ENCODE data around the gene PML. TPM values are rescaled to one million over a fixed set of nuclear protein-coding genes. Genes with fewer than 3 reads are reported as not detected.

The PML gene
- 10 to 100 TPM; 72.6 to 75.4 TPM for total RNA-seq

DNA sequence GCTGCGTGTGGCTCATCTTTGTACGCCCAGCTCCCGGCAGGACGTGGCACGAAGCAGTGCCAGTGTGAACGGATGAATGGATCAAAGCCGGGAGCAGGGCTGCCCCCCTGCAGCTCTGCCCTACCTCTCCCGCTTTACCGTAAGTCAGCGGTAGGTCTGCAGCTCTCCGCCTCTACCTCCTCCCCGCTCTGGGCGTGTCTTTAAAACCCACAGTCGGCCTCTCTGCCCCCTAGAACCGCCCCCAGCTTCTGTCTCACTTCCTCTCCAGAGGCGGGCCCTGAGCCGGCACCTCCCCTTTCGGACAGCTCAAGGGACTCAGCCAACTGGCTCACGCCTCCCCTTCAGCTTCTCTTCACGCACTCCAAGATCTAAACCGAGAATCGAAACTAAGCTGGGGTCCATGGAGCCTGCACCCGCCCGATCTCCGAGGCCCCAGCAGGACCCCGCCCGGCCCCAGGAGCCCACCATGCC is at the start of gene PML:
Gene PML, plus strand, starts transcription at position 304 of the 471 bp plus-strand sequence. Its CDS starts 97 bp downstream, at position 401.
- H3K36me3 Mint-ChIP-seq (ENCODE audit: low read depth) = peaks cover 23% of the 10 kb centered on the region
- H3K4me1 Mint-ChIP-seq = peaks cover 63% of the 10 kb centered on the region
- H3K27me3 Mint-ChIP-seq = no peaks in the 10 kb centered on the region
- peak; percentile 98 for DNase-seq
- ChIA-PET POLR2A (interaction anchor here (0.8 to 1.8 kb wide), 5 partner anchors 9 to 467 kb away, joined by 3 to 7 read pairs (median 3); partner anchors contain the start of gene UBL7), CTCF (interaction anchor here (0.8 to 6.1 kb wide), 14 partner anchors 12 to 1209 kb away, joined by 3 to 54 read pairs (median 4); no protein-coding TSS in a partner anchor)
- peak; percentile 89 for ATAC-seq
- intact Hi-C loops (cut with DNase I, micrococcal nuclease) = loop anchor here (1.0 to 10.0 kb wide), 18 partner anchors 13 to 1760 kb away; partner anchors contain the start of genes ARID3B (in 2 of the 2), ADPGK (in 1 of the 2), ARIH1 (in 1 of the 2) and C15orf39 (in 1 of the 2)
- peak within 1 kb of the TSS; percentile 98 for H3K27ac Mint-ChIP-seq
- H3K4me3 Mint-ChIP-seq = peak within 1 kb of the TSS; percentile 91
- H3K9me3 Mint-ChIP-seq (ENCODE audit: low read depth) = no peaks in the 10 kb centered on the region

DNA sequence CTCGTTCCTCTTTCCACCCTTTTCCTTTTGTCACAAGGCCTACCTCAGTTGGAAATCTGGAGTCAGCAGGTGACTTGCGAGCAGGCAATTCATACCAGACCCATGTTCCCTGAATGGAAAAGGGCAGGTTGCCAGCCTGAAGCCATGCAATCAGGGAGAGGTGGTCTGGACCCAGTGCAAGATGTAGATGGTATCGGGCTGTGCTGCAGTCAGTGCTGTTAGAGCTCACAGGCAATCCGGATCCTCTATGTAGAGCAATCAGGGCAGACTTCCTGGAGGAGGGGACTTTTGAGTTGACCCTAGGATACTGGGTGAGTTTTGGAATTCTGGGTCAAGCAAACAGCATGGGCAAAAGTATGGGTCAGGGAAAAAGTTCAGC is 49.4 kb upstream of the PML start:
- H3K27ac Mint-ChIP-seq = no peak overlapping the region
- no peaks in the 10 kb centered on the region for H3K27me3 Mint-ChIP-seq
- DNase-seq = no peak
- no peak overlapping the region for H3K4me3 Mint-ChIP-seq
- POLR2A ChIA-PET = no interaction called here
- H3K36me3 Mint-ChIP-seq (ENCODE audit: low read depth) = no peaks in the 10 kb centered on the region
- CTCF ChIA-PET = no interaction called here
- ATAC-seq = no peak
- H3K4me1 Mint-ChIP-seq = peaks cover 16% of the 10 kb centered on the region
- H3K9me3 Mint-ChIP-seq (ENCODE audit: low read depth) = no peaks in the 10 kb centered on the region
- intact Hi-C loops (cut with DNase I, micrococcal nuclease) = no loop called here

DNA sequence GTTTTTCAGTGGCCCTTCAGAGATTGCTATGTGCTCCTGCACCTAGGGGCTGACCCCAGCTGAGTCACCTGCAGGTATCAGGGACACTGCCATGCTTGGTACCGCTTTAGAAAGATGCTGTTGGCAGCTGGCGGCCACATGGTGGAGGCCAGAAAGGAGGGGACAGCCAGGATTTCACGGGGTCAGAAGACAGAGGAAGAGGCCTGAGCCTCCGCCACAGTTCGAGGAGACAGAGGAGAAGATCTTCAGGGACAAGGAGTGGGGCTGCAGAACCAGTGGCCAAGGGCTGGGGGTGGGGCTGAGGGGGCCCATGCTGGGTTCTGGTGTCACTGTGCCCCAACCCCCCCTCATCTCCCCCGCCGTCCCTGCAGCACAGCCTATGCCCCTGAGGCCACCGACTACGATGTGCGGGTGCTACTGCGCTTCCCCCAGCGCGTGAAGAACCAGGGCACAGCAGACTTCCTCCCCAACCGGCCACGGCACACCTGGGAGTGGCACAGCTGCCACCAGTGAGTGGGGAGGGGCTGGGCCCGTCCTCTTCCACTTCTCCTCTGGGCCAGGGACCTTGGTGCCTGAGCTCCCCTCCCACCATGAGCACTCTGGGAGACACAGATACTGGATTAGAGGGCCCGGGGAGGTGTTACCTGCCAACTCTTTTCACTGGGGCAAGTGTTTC is 48.3 kb upstream of the PML start:
- H3K4me3 Mint-ChIP-seq = no peak overlapping the region

DNA sequence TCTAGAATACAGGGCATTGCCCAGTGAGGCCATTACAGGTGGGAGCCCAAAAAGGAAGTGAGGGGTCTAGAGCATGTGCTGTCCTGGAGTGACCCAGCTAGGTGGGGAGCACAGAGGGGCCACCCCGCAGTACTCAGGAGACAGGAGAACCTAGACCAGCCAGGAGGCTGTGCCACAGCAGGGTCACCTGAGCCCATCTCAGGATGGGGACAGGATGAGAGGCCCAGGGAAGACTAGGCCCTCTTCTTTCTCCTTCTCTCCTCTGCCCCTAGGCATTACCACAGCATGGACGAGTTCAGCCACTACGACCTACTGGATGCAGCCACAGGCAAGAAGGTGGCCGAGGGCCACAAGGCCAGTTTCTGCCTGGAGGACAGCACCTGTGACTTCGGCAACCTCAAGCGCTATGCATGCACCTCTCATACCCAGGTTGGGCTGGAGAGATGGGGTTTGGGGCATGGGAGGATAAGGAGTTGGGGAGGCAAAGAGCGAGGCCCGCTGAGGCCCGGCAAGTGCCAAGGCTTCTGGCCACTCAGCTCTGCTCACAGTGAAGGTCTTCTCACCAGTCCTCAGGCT is 47.6 kb upstream of the PML start:
- Mint-ChIP-seq H3K4me3 (no peak overlapping the region), H3K9me3 (ENCODE audit: low read depth) (no peaks in the 10 kb centered on the region), H3K27ac (no peak overlapping the region), H3K27me3 (no peaks in the 10 kb centered on the region), H3K4me1 (peaks cover 13% of the 10 kb centered on the region), H3K36me3 (ENCODE audit: low read depth) (no peaks in the 10 kb centered on the region)
- no peak for ATAC-seq
- ChIA-PET CTCF (interaction anchor here (0.9 kb wide), 1 partner anchor 26 kb away, joined by 3 read pairs; no protein-coding TSS in a partner anchor), POLR2A (no interaction called here)
- DNase-seq = no peak
- intact Hi-C loops (cut with DNase I, micrococcal nuclease) = no loop called here

More for the DNA sequence above, 48.3 kb upstream of the PML start:
- Mint-ChIP-seq H3K27ac (no peak overlapping the region), H3K4me1 (peaks cover 17% of the 10 kb centered on the region), H3K9me3 (ENCODE audit: low read depth) (no peaks in the 10 kb centered on the region), H3K36me3 (ENCODE audit: low read depth) (no peaks in the 10 kb centered on the region), H3K27me3 (no peaks in the 10 kb centered on the region)
- ChIA-PET CTCF (interaction anchor here (0.9 kb wide), 1 partner anchor 26 kb away, joined by 3 read pairs; no protein-coding TSS in a partner anchor), POLR2A (no interaction called here)
- ATAC-seq (no peak), DNase-seq (no peak)
- intact Hi-C loops (cut with DNase I, micrococcal nuclease) = no loop called here

GRCh38 chr15:73947651-73948050 is 46.9 kb upstream of the PML start:
- DNase-seq (no peak), ATAC-seq (no peak)
- H3K36me3 Mint-ChIP-seq (ENCODE audit: low read depth) = no peaks in the 10 kb centered on the region
- H3K4me3 Mint-ChIP-seq = no peak overlapping the region
- H3K27me3 Mint-ChIP-seq = no peaks in the 10 kb centered on the region
- H3K4me1 Mint-ChIP-seq = peaks cover 6% of the 10 kb centered on the region
- H3K9me3 Mint-ChIP-seq (ENCODE audit: low read depth) = no peaks in the 10 kb centered on the region
- H3K27ac Mint-ChIP-seq = no peak overlapping the region
- ChIA-PET POLR2A (no interaction called here), CTCF (interaction anchor here (1.8 kb wide), 1 partner anchor 17 kb away, joined by 8 read pairs; no protein-coding TSS in a partner anchor)
- intact Hi-C loops (cut with DNase I, micrococcal nuclease) = no loop called here

- no peaks in the 10 kb centered on the region for H3K27me3 Mint-ChIP-seq
- no peaks in the 10 kb centered on the region for H3K36me3 Mint-ChIP-seq (ENCODE audit: low read depth)
- POLR2A ChIA-PET = interaction anchor here (0.6 kb wide), 1 partner anchor 65 kb away, joined by 3 read pairs; no protein-coding TSS in a partner anchor
- peaks cover 5% of the 10 kb centered on the region for H3K4me1 Mint-ChIP-seq
- intact Hi-C loops (cut with DNase I, micrococcal nuclease) = no loop called here
- H3K27ac Mint-ChIP-seq = no peak overlapping the region
- CTCF ChIA-PET = interaction anchor here (0.5 to 2.2 kb wide), 6 partner anchors 12 to 663 kb away, joined by 3 to 12 read pairs (median 6); no protein-coding TSS in a partner anchor
- H3K4me3 Mint-ChIP-seq = no peak overlapping the region
- DNase-seq = no peak
- H3K9me3 Mint-ChIP-seq (ENCODE audit: low read depth) = no peaks in the 10 kb centered on the region
- ATAC-seq = no peak
Observed at GRCh38 chr15:73948396-73948795, 46.1 kb upstream of the PML start.

DNA sequence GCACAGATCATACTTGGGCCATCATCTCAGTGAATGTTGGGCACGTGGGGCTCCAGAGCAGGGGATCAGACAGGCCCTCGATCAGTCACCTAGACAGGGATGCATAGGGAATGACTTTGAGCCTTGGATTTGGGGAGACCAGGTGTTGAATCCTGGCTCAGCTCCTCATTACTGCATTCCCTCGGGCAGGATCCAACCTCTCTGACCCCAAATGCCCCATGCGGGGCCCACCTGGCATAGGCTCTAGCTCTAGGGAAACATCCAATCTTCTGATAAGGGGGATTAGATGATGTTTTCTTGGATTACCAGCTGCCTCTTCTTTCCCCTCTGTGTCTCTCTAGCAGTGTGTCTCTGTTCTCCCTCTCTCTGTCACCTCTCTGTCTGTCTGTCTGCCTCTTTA is 45.5 kb upstream of the PML start:
- ChIA-PET CTCF (interaction anchor here (0.5 to 2.2 kb wide), 7 partner anchors 13 to 663 kb away, joined by 3 to 12 read pairs (median 4); no protein-coding TSS in a partner anchor), POLR2A (interaction anchor here (0.6 kb wide), 1 partner anchor 65 kb away, joined by 3 read pairs; no protein-coding TSS in a partner anchor)
- no peaks in the 10 kb centered on the region for H3K9me3 Mint-ChIP-seq (ENCODE audit: low read depth)
- H3K4me3 Mint-ChIP-seq = no peak overlapping the region
- intact Hi-C loops (cut with DNase I, micrococcal nuclease) = no loop called here
- H3K27ac Mint-ChIP-seq = no peak overlapping the region
- ATAC-seq (no peak), DNase-seq (no peak)
- no peaks in the 10 kb centered on the region for H3K36me3 Mint-ChIP-seq (ENCODE audit: low read depth)
- H3K27me3 Mint-ChIP-seq = no peaks in the 10 kb centered on the region
- peaks cover 5% of the 10 kb centered on the region for H3K4me1 Mint-ChIP-seq

GRCh38 chr15:73949496-73949895 is 45.0 kb upstream of the PML start:
- H3K9me3 Mint-ChIP-seq (ENCODE audit: low read depth) = no peaks in the 10 kb centered on the region
- no peaks in the 10 kb centered on the region for H3K36me3 Mint-ChIP-seq (ENCODE audit: low read depth)
- DNase-seq (no peak), ATAC-seq (no peak)
- intact Hi-C loops (cut with DNase I, micrococcal nuclease) = no loop called here
- ChIA-PET CTCF (interaction anchor here (0.6 to 2.4 kb wide), 6 partner anchors 11 to 98 kb away, joined by 4 to 13 read pairs (median 8); no protein-coding TSS in a partner anchor), POLR2A (no interaction called here)
- no peak overlapping the region for H3K27ac Mint-ChIP-seq
- no peak overlapping the region for H3K4me3 Mint-ChIP-seq
- H3K27me3 Mint-ChIP-seq = no peaks in the 10 kb centered on the region
- H3K4me1 Mint-ChIP-seq = peaks cover 5% of the 10 kb centered on the region

- ATAC-seq = no peak
- Mint-ChIP-seq H3K4me3 (no peak overlapping the region), H3K4me1 (peaks cover 5% of the 10 kb centered on the region), H3K9me3 (ENCODE audit: low read depth) (no peaks in the 10 kb centered on the region), H3K27ac (no peak overlapping the region), H3K36me3 (ENCODE audit: low read depth) (no peaks in the 10 kb centered on the region), H3K27me3 (no peaks in the 10 kb centered on the region)
- DNase-seq = no peak
- ChIA-PET CTCF (interaction anchor here (0.7 to 2.4 kb wide), 10 partner anchors 9 to 101 kb away, joined by 3 to 27 read pairs (median 6); no protein-coding TSS in a partner anchor), POLR2A (no interaction called here)
- intact Hi-C loops (cut with DNase I, micrococcal nuclease) = no loop called here
Observed at GRCh38 chr15:73950479-73950830, 44.1 kb upstream of the PML start.

DNA sequence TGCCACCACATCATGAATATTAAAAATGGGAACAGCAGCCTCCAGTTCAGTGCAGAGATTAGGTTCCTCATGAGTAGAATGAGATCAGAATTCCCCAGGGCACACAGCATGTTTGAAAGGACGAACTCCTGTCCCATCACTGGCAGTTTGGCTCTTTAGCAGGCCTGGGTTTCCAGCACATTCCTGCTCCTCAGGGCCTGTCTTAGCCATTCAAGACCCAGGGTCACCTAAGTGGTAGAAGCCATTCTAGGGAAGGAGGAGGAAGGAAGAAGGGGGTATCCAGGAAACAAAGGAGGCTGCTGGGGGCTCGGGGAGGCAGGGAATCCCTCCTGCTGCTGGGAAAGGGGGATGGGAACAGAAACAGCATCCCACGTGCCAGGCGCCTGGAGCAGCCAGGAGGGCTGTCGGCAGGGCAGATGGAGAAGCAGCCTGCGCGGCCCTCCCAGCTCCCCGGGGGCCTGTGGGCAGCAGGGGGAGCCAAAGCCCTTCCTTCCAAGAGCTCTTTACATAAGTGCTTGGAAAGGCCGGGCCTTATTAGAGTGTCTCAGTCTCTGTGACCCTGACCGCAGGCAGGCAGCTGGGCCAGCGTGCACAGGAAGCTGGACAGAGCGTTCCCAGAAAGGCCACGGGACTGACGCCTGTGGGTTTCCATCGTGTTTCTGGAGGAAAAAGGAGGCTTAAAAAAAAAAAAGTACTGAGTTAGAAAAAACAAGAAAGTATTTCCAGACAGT is 43.5 kb upstream of the PML start:
- no peaks in the 10 kb centered on the region for H3K36me3 Mint-ChIP-seq (ENCODE audit: low read depth)
- H3K4me3 Mint-ChIP-seq = no peak overlapping the region
- DNase-seq = peak; percentile 85
- H3K4me1 Mint-ChIP-seq = peaks cover 4% of the 10 kb centered on the region
- intact Hi-C loops (cut with DNase I, micrococcal nuclease) = loop anchor here in 1 of 2 experiments (1.0 kb wide), 1 partner anchor 13 kb away; no protein-coding TSS in a partner anchor
- CTCF ChIA-PET = interaction anchor here (0.7 to 2.4 kb wide), 16 partner anchors 8 to 155 kb away, joined by 3 to 27 read pairs (median 5); no protein-coding TSS in a partner anchor
- no peaks in the 10 kb centered on the region for H3K27me3 Mint-ChIP-seq
- POLR2A ChIA-PET = interaction anchor here (0.6 kb wide), 1 partner anchor 10 kb away, joined by 3 read pairs; no protein-coding TSS in a partner anchor
- no peak overlapping the region for H3K27ac Mint-ChIP-seq
- ATAC-seq = peak; percentile 95
- H3K9me3 Mint-ChIP-seq (ENCODE audit: low read depth) = no peaks in the 10 kb centered on the region

DNA sequence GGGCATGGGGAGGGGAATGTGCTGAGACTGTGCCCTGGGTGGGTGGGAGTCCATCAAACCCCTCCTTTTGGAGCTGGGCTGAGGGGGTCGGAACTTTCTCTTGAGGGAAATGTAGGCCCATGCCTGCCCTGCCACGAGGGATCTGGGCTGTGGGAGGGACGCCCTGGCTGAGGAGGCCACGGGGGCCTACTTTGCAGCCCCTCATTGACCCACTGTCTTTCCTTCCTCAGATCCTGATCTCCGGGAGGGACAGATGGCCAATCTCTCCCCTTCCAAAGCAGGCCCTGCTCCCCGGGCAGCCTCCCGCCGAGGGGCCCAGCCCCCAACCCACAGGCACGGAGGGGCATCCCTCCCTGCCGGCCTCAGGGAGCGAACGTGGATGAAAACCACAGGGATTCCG is 42.9 kb upstream of the PML start:
- H3K36me3 Mint-ChIP-seq (ENCODE audit: low read depth) = no peaks in the 10 kb centered on the region
- H3K4me1 Mint-ChIP-seq = peaks cover 3% of the 10 kb centered on the region
- ATAC-seq = no peak
- no peak overlapping the region for H3K4me3 Mint-ChIP-seq
- ChIA-PET POLR2A (interaction anchor here (0.6 kb wide), 1 partner anchor 11 kb away, joined by 3 read pairs; no protein-coding TSS in a partner anchor), CTCF (interaction anchor here (0.7 to 2.4 kb wide), 15 partner anchors 7 to 155 kb away, joined by 3 to 27 read pairs (median 5); no protein-coding TSS in a partner anchor)
- H3K27me3 Mint-ChIP-seq = no peaks in the 10 kb centered on the region
- no peak overlapping the region for H3K27ac Mint-ChIP-seq
- intact Hi-C loops (cut with DNase I, micrococcal nuclease) = loop anchor here in 1 of 2 experiments (1.0 kb wide), 1 partner anchor 13 kb away; no protein-coding TSS in a partner anchor
- no peaks in the 10 kb centered on the region for H3K9me3 Mint-ChIP-seq (ENCODE audit: low read depth)
- DNase-seq = no peak
